ENCODE data around the gene PKM.
"Not testable (repeated sequence)": the region's sequence is repeated elsewhere in the genome, so short reads cannot be mapped to it uniquely, and the experiment has no call there.

The PKM gene

GRCh38 chr15:72231066-72231832, at the start of gene PKM:
Gene PKM (minus strand): TSS chr15:72231190. CDS start chr15:72219097, 12,093 bp downstream.
- DNase-seq: peak; percentile 98

GRCh38 chr15:72280751-72281150, 49.8 kb upstream of the PKM start:
- DNase-seq: no peak

DNA sequence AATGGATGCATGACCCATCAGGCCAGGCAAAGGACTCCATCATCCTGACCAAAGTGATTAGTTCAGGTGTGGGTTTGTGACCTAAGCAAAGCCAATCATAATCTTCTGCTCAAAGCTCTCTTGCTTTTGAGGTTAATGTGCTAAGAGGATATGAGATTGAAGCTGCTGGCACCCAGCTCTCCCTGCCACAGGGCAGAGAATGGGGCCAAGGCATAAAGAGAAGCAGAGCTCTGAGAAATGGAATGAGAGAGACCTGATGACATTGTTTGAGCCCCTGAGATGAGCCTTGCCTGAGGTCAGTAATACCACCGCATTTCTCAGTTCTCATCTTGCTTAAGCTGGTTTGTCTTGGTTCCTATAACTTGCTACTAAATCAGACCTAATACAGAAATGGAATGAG, 47.7 kb upstream of the PKM start:
- no peak for DNase-seq

DNA sequence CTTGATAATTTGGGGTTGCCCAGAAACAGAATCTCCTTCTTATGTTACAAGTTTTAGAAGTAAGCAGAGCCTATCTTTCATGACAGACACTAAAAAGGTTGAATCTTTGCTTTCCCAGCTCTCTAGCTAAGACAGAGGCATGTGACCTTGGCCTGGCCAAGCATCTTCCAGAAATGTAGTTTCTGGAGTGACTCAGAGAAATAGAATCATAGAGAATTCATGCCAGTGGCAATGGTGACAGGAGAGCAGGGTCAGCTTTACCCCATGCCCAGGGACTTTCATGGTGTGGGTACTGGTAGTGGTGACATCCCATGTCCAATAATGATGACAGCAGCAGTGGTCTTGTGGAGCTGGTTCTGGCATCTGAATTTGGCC, 45.3 kb upstream of the PKM start:
- DNase-seq: no peak

GRCh38 chr15:72275635-72276325, 44.8 kb upstream of the PKM start:
- DNase-seq: not testable (repeated sequence)

DNA sequence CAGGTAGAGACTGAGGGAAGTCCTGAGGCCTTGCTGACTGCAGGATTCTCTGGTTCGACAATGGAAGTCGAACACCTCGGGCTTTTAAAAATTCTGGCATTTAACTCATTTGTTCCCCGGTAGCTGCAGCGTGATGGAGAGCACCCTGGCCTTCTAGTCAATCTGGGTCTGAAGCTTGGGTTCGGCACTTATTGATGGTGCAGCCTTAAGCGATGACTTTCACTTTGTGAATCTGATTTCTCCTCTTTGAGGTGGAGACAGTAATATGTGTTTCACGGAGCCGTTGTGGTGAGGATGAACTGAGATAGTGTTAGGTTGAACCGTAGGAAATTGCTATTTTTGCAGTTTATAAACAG, 42.0 kb upstream of the PKM start:
- DNase-seq: peak; percentile 14

DNA sequence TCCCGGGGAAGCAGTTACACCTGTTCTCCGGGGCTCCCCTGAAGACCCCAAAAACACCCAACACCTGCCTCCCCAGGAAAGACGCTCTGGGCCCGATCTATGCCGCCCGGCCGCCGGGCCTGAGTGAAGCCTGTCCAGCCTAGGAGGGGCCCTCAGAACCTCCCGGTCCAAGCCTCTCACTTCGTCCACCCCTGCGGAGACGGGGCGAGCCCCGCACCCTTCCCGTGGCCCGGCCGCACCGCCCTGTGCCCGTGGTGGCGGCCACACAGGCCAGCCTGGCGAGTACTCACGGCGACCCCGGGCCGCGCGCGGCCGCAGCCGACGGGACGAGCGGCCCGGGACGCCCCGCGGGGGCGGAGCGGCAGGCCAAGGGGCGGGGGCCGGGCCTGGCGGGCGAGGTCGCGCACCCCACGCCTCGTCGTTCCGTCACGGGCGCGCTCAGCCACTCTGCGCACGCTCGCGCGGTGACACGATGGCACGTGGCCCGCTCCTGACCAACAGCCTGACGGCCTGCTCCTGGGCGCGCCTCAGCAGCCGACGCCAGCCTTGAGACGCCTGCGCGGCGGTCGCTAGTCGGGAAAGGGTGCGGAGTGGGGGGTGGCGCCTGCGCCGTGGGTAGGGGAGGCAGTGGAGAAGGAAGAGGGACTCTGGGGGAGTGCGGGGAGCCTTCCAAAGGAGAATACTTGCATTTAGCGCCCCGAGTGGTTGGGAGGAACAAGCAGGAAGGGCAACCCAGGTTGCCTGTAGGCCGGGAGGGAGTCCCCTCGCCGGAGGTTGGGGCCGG, 41.4 kb upstream of the PKM start, which contains the start of gene PARP6:
PARP6 (minus strand) TSS at position 342 of the 784 bp plus-strand sequence. CDS start 5,077 bp downstream, outside the sequence.
- DNase-seq: peak; percentile 99

- DNase-seq: no peak
Measured at GRCh38 chr15:72271895-72272212, 40.9 kb upstream of the PKM start.

- DNase-seq: no peak
Measured at GRCh38 chr15:72271221-72271620, 40.2 kb upstream of the PKM start.

- DNase-seq: no peak
Measured at GRCh38 chr15:72269739-72270138, 38.7 kb upstream of the PKM start.

DNA sequence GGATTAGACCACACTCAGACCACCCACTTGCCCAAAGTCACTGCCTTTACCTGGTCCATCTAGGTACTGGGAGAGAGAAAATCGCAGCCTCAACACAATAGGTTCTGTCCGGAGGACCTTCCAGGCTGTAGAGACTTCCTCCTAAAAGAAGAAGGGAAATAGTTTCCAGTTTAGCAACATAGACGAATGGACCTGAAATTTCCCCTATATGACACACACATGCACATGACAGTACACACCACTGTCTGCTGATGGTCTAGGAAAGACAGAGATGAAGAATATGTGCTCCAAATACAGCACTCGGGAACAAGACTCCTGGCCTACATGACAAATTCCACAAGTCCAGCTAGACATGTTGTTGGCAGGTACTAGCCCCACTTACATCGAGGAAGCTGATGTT, 34.0 kb upstream of the PKM start:
- no peak for DNase-seq

- no peak for DNase-seq
Measured at GRCh38 chr15:72252663-72253299, 21.8 kb upstream of the PKM start.

GRCh38 chr15:72249142-72249810, 18.3 kb upstream of the PKM start:
- no peak for DNase-seq

GRCh38 chr15:72248514-72248913, 17.5 kb upstream of the PKM start:
- no peak for DNase-seq

- DNase-seq: no peak
Measured at GRCh38 chr15:72242775-72243370, 11.9 kb upstream of the PKM start.

- DNase-seq: no peak
Measured at GRCh38 chr15:72239652-72240051, 8.7 kb upstream of the PKM start.

DNA sequence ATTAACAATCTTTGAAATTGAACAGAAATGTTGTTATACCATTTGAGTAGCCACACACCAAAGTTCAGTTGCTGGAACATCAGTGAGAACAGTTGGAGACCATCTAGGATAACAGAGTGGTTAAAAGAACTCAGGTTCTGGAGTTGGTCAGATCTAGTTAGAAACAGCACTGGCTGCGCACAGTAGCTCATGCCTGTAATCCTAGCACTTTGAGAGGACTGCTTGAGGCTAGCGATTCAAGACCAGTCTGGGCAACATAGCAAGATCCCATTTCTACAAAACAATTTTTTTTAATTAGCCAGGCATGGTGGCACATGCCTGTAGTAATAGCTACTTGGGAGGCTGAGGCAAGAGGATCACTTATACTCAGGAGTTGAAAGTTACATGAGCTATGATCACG, 7.6 kb upstream of the PKM start:
- DNase-seq: no peak

DNA sequence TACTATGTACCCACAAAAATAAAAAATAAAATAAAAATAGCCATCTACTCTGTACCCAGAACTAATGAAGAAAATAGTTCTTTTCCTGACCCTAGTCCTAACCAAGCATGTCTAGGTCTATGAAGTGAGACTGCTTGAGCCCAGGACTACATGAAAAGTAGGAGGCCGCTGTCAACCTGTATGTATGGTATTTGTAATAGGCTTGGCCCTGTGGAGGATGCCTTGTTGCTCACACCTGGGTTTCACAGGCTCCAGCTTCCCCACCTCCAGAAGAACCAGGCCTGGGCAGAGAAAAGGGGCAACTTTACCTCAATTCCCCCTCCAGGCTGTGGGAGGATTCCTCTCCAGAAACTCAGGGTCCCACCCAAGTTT, 6.8 kb upstream of the PKM start:
- DNase-seq: no peak

- peak; percentile 96 for DNase-seq
Measured at GRCh38 chr15:72237029-72237852, 6.3 kb upstream of the PKM start.

- DNase-seq: no peak
Measured at GRCh38 chr15:72236381-72237003, 5.5 kb upstream of the PKM start.

DNA sequence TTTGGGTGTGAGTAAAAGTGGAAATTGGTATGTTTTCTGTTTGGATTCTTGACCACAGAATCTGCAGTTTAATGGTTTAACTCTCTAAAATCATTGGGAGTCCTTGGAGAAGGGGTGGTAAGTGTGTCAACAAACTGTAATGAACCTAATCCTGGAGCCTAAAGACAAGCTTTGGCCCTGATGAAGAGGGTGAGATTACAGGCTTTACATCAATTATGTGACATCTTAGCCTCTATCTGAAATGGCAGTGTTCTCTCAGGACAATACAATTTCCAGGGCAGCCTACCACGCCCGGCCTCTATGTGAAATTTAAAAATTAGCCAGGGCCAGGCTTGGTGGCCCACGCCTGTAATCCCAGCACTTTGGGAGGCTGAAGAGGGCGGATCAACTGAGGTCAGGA, 4.3 kb upstream of the PKM start:
- DNase-seq: no peak
